Bronchial epithelial cell (primary cell): Measurements from ENCODE around the gene WDCP. TPM values are rescaled to one million over a fixed set of nuclear protein-coding genes. Genes with fewer than 3 reads are reported as not detected.
"Not testable (repeated sequence)": the region's sequence is repeated elsewhere in the genome, so short reads cannot be mapped to it uniquely, and the experiment has no call there.

ENCODE experiments used
- DNase-seq: peaks from one replicate; pipeline ENCODE4 v3.0.0-alpha.2; 2010; ENCODE audit warnings: low read depth
- FAIRE-seq: peaks from 2 replicates; lab custom pipeline; 2011; peaks lifted over from hg19 to GRCh38; lab: Jason Lieb, UNC
- H3K27me3 ChIP-seq: 2 replicates; pipeline ENCODE4 v1.5.1; 2011; ENCODE audit warnings: low read length; ENCODE audit not compliant: control insufficient read depth, insufficient read depth
- H3K36me3 ChIP-seq: 2 replicates; pipeline ENCODE4 v1.5.1; 2011; ENCODE audit warnings: low read length; ENCODE audit not compliant: control insufficient read depth, insufficient read depth
- H3K4me3 ChIP-seq: 2 replicates; pipeline ENCODE4 v1.5.1; 2011; ENCODE audit warnings: mild to moderate bottlenecking, low read depth, low read length, control low read depth
- CTCF ChIP-seq: IDR thresholded peaks from 2 replicates; pipeline ENCODE4 v1.5.1; 2011; ENCODE audit warnings: mild to moderate bottlenecking, moderate library complexity, low read length, control low read depth, inconsistent platforms; ENCODE audit not compliant: insufficient read depth, severe bottlenecking
- total RNA-seq: library from RNA; depleted of rRNA; stranded (reverse); fragments of >200 nt; gene quantifications from 2 replicates; pipeline ENCODE4 v1.2.1, GENCODE V29; 2014

WDCP gene
- total RNA-seq, 1 donor from 2014 or later, result 7.1 TPM

GRCh38 chr2:24016853-24017703 lies 30.1 kb downstream of the WDCP start:
- no peak for DNase-seq
- TF ChIP-seq CTCF, result no peak
- Histone ChIP-seq H3K27me3 (no peaks in the 10 kb centered on the region), H3K4me3 (no peak overlapping the region), H3K36me3 (no peaks in the 10 kb centered on the region)
- no peak for FAIRE-seq

- FAIRE-seq (no peak), DNase-seq (no peak)
- TF ChIP-seq CTCF, result no peak
Measured at GRCh38 chr2:24016376-24016761, 30.8 kb downstream of the WDCP start.

DNA sequence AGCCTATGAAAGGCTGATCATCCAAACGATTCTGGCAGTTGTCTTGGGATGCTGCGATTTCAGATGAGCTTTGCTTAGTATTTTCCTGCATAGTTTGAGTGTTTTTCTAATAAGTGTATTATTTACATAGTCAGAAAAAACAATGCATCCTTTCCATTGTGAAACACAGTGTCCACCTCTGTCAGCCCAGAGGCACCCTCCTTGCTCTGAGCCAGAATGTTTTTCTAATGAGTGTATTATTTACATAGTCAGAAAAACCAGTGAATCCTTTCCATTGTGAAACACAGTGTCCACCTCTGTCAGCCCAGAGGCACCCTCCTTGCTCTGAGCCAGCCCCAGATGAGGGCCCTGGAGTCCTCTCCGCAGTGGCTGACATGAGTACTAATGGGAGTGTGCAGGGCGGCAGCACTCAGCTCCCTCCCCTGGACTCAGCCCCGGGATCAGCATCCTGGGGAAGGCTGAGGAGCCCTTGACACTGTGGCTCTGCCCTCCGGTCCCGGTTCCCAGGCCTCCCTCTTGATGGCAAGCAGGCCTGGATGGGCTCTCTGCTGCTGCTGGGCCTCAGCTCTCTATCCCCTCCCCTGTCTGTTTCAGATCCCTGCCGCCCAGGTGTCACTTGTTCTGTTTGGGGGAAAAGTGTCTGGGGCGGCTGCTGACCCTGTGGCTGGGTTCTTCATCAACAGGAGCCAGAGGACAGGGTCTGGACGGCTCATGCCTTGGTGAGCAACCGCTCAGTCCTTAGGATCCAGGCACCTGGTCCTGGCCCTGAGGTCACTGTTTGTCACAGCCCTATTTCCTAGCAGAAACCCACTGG lies 31.4 kb downstream of the WDCP start:
- no peak for FAIRE-seq
- TF ChIP-seq CTCF, result no peak
- H3K36me3 ChIP-seq, result no peaks in the 10 kb centered on the region
- no peak overlapping the region for H3K4me3 ChIP-seq
- H3K27me3 ChIP-seq, result no peaks in the 10 kb centered on the region
- DNase-seq, result peak; percentile 92

More at GRCh38 chr2:24016376-24016761, 30.8 kb downstream of the WDCP start:
- no peaks in the 10 kb centered on the region for H3K36me3 ChIP-seq
- no peak overlapping the region for H3K4me3 ChIP-seq
- H3K27me3 ChIP-seq, result no peaks in the 10 kb centered on the region

DNA sequence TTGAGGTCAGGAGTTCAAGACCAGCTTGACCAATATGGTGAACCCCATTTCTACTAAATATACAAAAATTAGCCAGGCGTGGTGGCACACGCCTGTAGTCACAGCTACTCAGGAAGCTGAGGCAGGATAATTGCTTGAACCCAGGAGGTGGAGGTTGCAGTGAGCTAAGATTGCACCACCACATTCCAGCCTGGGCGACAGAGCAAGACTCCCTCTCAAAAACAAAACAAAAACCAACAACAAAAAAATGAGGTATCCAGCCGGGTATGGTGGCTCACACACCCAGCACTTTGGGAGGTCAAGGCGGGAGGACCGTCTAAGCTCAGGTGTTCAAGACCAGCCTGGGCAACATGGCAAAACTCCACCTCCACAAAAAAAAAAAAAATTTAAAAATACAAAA lies 32.3 kb downstream of the WDCP start:
- H3K36me3 ChIP-seq, DNase-seq, H3K4me3 ChIP-seq, H3K27me3 ChIP-seq, FAIRE-seq: not testable (repeated sequence)

GRCh38 chr2:24012521-24013188 lies 34.5 kb downstream of the WDCP start:
- TF ChIP-seq CTCF, result no peak
- DNase-seq (no peak), FAIRE-seq (no peak)
- no peaks in the 10 kb centered on the region for H3K27me3 ChIP-seq
- no peaks in the 10 kb centered on the region for H3K36me3 ChIP-seq
- H3K4me3 ChIP-seq, result no peak overlapping the region
